Activated CD4-positive, alpha-beta T cell treated with anti-CD3 and anti-CD28 coated beads for 24 hours (primary cell): ENCODE measurements around the gene ATXN2.
"Not testable (repeated sequence)": the region's sequence is repeated elsewhere in the genome, so short reads cannot be mapped to it uniquely, and the experiment has no call there.

Experiments used
- DNase-seq, 2 donors: peaks; one replicate each; pipeline ENCODE4 v3.0.0-alpha.2; 2020; ENCODE audit warnings: low read depth in 2 of 2

Gene ATXN2, protein sequence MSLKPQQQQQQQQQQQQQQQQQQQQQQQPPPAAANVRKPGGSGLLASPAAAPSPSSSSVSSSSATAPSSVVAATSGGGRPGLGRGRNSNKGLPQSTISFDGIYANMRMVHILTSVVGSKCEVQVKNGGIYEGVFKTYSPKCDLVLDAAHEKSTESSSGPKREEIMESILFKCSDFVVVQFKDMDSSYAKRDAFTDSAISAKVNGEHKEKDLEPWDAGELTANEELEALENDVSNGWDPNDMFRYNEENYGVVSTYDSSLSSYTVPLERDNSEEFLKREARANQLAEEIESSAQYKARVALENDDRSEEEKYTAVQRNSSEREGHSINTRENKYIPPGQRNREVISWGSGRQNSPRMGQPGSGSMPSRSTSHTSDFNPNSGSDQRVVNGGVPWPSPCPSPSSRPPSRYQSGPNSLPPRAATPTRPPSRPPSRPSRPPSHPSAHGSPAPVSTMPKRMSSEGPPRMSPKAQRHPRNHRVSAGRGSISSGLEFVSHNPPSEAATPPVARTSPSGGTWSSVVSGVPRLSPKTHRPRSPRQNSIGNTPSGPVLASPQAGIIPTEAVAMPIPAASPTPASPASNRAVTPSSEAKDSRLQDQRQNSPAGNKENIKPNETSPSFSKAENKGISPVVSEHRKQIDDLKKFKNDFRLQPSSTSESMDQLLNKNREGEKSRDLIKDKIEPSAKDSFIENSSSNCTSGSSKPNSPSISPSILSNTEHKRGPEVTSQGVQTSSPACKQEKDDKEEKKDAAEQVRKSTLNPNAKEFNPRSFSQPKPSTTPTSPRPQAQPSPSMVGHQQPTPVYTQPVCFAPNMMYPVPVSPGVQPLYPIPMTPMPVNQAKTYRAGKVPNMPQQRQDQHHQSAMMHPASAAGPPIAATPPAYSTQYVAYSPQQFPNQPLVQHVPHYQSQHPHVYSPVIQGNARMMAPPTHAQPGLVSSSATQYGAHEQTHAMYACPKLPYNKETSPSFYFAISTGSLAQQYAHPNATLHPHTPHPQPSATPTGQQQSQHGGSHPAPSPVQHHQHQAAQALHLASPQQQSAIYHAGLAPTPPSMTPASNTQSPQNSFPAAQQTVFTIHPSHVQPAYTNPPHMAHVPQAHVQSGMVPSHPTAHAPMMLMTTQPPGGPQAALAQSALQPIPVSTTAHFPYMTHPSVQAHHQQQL

GRCh38 chr12:111598637-111599452 is at the start of gene ATXN2:
Gene ATXN2, minus strand, starts transcription at chr12:111599315. Its CDS starts 281 bp downstream, at chr12:111599034.
- peak; percentile 35 to 56 for DNase-seq

DNA sequence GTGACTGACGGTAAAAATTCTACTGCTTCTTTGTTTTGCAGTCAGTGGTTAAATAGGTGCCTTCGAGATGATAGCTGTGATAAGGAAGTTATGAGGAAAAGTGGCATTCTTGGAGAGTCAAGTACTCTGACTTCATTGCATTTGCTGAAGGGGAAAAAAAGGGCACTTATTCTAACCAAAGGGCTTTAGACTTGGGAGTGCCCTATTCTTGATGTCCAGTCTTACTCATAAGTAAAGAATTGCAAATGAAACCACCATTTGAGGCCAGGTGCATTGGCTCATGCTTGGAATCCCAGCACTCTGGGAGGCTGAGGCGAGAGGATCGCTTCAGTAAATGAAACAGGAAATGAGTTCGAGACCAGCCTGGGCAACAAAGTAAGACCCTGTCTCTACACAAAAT is 46.3 kb upstream of the ATXN2 start:
- DNase-seq = no peak

GRCh38 chr12:111643427-111643826 is 44.3 kb upstream of the ATXN2 start:
- no peak for DNase-seq

DNA sequence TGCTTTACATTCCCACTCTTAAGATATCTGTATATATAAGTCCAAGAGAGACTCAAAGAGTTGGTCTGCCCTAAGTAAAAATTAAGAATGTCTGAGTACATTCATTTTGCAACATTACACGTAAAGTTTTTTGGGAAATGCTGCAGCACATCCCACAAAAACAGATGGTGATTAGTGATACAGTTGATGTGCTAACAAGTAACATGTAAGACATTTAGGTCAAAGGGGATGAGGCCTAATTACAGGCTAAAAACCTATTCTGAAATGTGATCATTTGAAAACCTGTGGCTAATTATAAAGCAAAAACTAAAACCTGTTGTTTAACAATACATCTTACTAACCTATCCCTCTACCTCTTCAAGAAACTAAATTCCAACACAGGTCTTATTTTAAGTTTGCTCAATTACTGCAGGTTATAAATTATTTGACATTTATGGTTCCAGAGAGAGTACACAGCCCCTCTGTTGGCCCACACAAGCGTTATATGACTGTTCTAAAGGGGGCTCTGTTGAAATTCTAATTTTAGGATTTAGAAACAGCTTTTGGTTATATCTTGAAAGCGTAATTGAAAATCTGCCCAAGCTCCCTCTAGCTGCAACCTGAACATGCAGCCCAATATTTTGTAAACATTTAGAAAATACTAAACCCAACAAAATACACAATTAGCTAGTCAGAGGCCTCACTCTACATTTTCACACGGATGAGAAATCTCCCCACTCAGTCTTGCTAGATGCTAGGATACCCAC is 43.7 kb upstream of the ATXN2 start:
- DNase-seq = no peak

DNA sequence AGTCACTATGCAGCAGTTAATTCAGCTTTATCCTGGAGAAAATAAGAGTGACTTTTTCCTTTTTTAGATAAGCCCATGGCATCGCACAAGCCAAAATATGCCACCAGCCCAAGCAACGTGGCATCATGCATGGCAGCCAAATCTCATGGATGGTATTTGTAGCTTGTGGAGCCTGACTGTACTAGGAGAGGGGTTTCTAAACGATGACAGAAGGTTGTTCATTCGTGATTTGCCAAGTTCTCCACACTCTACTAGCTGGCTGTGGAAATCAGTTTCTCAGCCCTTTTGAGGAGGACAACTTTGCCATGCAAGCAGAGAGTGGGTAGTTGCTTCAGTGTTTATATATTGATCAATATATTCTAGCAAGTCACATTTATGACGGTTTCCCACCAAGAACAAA is 41.4 kb upstream of the ATXN2 start:
- no peak for DNase-seq

DNA sequence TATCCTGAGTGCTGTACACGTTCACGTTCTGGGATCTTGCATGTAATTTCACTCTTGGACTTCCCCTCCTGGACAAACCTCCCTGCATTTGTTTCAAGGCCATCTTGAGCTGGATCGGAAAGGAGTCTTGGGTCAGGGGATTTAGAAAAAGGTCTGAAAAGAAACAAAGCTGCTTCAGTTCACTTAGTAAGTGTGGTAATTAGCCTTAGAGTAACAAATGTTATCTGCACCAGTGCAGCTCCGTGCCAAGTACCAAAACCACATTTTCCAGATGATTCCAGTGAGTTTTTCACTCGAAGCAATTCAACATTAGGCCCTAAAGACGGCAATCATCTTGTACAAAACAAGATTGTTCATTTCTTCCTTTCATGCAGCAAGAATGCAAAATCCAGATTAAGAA is 39.4 kb upstream of the ATXN2 start:
- DNase-seq = no peak

DNA sequence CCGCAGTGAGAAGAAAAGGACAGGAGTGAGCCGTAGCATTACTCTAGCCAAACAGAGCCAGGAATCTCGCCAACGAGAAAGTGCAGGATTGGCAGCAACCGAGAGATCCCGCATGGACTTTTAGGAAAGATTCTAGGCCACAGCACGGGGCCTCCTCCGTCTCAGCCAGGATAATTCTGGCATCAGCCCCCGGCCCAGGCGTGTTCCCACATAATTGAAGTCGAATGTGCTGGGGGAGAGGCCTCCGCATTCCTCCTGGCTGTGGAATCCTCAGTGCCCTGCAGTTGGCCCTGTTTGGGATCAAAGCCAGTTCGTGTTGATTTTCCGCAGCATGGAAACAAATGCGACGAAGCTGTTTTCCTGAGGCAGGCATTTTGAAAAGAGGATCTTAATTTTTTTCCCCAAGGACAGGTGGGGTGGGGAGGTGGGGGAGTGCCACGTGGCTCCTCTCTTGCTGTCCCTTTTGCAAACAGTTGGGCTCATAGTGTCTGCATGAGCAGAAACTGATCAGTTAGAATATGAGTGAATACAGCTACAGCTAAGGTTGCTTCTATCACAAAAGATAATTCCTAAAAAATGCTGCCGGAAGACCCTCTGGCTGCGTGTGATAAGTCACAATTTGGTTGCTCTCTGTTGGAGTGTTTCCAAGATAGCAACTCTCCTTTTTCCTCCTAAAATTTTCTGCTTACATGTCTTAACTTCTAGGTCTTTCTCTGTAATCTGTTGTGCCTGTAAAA is 37.3 kb upstream of the ATXN2 start:
- no peak for DNase-seq

GRCh38 chr12:111635524-111635923 is 36.4 kb upstream of the ATXN2 start:
- DNase-seq = no peak

DNA sequence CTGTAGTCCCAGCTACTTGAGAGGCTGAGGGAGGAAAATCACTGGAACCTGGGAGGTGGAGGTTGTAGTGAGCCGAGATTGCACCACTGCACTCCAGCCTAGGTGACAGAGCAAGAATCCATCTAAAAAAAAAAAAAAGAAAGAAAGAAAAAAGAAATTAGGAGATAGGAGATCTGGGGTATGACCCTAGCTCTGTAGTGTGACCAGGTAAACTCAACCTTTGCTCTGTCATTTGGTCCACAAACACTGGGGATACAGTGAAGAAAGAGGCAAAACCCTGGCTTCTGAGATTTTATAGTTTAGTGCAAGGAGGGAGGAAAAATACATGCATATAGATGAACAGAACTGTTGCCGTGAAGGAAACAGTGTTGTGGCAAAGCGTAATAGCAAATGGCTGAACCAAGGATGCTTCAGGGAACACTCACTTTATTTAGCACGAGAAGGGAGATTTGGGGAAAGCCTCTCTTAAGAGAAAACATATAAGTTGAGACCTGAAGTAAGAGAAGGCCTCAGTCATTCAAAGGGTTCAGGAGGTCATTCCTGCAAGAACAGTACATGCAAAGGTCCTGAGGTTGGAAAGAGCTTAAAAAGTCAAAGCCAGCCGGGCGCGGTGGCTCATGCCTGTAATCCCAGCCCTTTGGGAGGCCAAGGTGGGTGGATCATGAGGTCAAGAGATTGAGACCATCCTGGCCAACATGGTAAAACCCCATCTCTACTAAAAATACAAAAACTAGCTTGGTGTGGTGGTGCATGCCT is 29.6 kb upstream of the ATXN2 start:
- DNase-seq = no peak

DNA sequence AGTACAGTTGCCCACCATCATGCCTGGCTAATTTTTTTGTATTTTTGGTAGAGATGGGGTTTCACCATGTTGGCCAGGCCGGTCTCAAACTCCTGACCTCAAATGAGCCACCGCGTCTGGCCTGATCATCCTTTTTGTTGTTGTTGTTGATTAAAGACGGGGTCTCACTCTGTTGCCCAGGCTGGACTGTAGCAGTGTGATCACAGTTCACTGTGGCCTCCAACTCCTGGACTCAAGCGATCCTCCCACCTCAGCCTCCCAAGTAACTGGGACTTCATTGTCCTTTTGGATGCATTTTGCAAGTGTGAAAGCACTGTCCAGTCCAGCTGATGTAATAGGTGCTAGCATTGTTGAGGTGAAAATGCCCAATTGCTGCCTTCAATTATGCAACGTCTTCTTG is 27.1 kb upstream of the ATXN2 start:
- DNase-seq = no peak

GRCh38 chr12:111624540-111624939 is 25.4 kb upstream of the ATXN2 start:
- no peak for DNase-seq

GRCh38 chr12:111617841-111618240 is 18.7 kb upstream of the ATXN2 start:
- not testable (repeated sequence) for DNase-seq

DNA sequence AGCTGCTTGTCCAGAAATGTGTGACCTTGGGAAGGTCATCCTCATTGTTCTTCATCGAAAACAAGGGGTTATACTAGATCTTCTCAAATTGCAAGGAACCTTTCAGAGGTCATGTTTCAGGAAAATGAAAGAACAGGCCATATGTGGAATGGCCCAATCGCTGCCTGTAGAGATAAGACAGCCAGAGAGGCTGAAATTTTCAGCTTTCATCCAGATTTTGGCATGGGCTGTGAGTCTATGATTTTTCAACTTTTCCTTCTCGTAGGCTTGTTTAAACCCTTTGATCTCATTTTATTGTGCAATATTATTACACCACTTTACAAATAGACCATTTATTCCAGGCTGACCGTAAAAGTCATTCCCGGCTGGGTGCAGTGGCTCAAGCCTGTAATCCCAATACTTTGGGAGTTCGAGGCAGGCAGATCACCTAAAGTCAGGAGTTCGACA is 17.1 kb upstream of the ATXN2 start:
- no peak for DNase-seq

- no peak for DNase-seq
These were observed 8.1 kb upstream of the ATXN2 start for GRCh38 chr12:111607239-111607638.

GRCh38 chr12:111606767-111607230 is 7.7 kb upstream of the ATXN2 start:
- no peak for DNase-seq

DNA sequence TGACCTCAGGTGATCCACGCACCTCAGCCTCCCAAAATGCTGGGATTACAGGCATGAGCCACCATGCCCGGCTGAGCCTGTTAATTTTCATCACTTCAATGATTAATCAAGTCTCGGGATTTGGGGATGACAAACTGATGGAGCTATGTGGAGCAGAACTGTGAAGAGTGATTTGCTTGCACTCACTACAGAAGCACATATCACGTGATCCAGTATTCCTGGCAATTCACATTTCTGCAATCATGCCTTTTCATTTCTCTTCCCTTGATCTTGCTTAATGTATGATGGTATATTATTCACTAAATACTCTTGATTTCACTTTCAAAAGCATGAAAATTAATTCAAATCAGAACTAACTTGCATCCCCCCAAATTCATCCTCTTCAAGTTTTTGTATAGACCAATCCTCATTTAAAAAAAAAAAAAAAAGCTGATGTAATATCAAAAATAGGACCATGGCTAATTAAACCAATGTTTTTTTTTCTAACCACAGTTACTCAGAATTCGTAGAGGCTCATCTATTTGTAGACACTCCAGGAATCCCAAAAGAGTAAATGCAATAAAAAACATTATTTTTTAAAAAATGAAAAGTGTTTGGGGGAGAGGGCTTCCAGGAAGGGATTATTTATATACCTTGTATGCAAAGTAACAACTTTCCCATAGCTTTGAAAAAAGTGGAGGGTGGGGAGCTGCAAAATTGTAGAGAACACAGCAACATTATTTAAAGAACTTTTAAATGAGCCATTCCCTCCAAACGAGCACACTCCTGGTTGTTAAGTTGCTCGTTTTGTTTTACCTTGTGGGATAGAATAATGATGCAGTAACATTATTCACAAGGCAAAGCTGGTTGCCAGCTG is 7.0 kb upstream of the ATXN2 start:
- no peak for DNase-seq

- DNase-seq = not testable (repeated sequence)
These were observed 3.7 kb upstream of the ATXN2 start for GRCh38 chr12:111602857-111603256.

- no peak for DNase-seq
These were observed 3.2 kb upstream of the ATXN2 start for GRCh38 chr12:111602348-111602747.
